ENCODE measurements around the gene HOXB5. TPM values are rescaled to one million over a fixed set of nuclear protein-coding genes. Genes with fewer than 3 reads are reported as not detected.

HOXB5 gene
- total RNA-seq, 1 donor from 2014 or later, result 0.13 TPM

- no peak for DNase-seq
These were observed 46.4 kb downstream of the HOXB5 start for GRCh38 chr17:48546924-48547807.

GRCh38 chr17:48546137-48546923 is 47.2 kb downstream of the HOXB5 start:
- DNase-seq (no peak), ATAC-seq (ENCODE audit: poor library complexity) (no peak)
- intact Hi-C loops (cut with DNase I), result no loop called here

More at GRCh38 chr17:48546924-48547807, 46.4 kb downstream of the HOXB5 start:
- intact Hi-C loops (cut with DNase I), result no loop called here
- ATAC-seq (ENCODE audit: poor library complexity), result no peak

- no peak for DNase-seq
- intact Hi-C loops (cut with DNase I), result no loop called here
- ATAC-seq (ENCODE audit: poor library complexity), result no peak
These were observed 48.0 kb downstream of the HOXB5 start for GRCh38 chr17:48545539-48545938.

GRCh38 chr17:48545022-48545375 is 48.6 kb downstream of the HOXB5 start, which contains the start of gene HOXB2:
TSS of gene HOXB2 (minus strand) at chr17:48545109. CDS start at chr17:48544911, 198 bp downstream.
- no peak for ATAC-seq (ENCODE audit: poor library complexity)
- intact Hi-C loops (cut with DNase I), result no loop called here
- DNase-seq, result peak; percentile 65

- intact Hi-C loops (cut with DNase I), result no loop called here
- DNase-seq, result peak; percentile 91
- ATAC-seq (ENCODE audit: poor library complexity), result peak; percentile 58
These were observed 49.1 kb downstream of the HOXB5 start for GRCh38 chr17:48544349-48545021.

GRCh38 chr17:48543854-48544348 is 49.7 kb downstream of the HOXB5 start:
- ATAC-seq (ENCODE audit: poor library complexity) (peak; percentile 19), DNase-seq (no peak)
- intact Hi-C loops (cut with DNase I), result no loop called here

GRCh38 chr17:48543107-48543853 is 50.3 kb downstream of the HOXB5 start:
- peak; percentile 48 for ATAC-seq (ENCODE audit: poor library complexity)
- intact Hi-C loops (cut with DNase I), result no loop called here
- peak; percentile 64 for DNase-seq

- intact Hi-C loops (cut with DNase I), result no loop called here
- ATAC-seq (ENCODE audit: poor library complexity), result no peak
- DNase-seq, result no peak
These were observed 50.9 kb downstream of the HOXB5 start for GRCh38 chr17:48542698-48543106.

GRCh38 chr17:48542114-48542656 is 51.4 kb downstream of the HOXB5 start:
- no peak for ATAC-seq (ENCODE audit: poor library complexity)
- DNase-seq, result no peak
- intact Hi-C loops (cut with DNase I), result no loop called here

- peak; percentile 81 for DNase-seq
- ATAC-seq (ENCODE audit: poor library complexity), result peak; percentile 73
- intact Hi-C loops (cut with DNase I), result no loop called here
These were observed 51.9 kb downstream of the HOXB5 start for GRCh38 chr17:48541577-48542113.

Small RNA genes within 50 kb of the gene (microRNA-seq; reads per million reads assigned to microRNA genes)
- gene MIR196A1, result not detected

Other genes with a start within 250 kb of the HOXB5 start
- 0.70 TPM for gene SKAP1, start 163.6 kb downstream of the HOXB5 start, total RNA-seq
- gene HOXB1, start 62.8 kb downstream of the HOXB5 start, total RNA-seq, result not detected
- 2.7 TPM for gene HOXB2, start 48.7 kb downstream of the HOXB5 start, total RNA-seq
- 0.75 TPM for gene HOXB4, start 15.4 kb downstream of the HOXB5 start, total RNA-seq
- 1.6 TPM for gene HOXB3, start 3.5 kb downstream of the HOXB5 start, total RNA-seq
- 0.78 TPM for gene HOXB6, start 11.2 kb upstream of the HOXB5 start, total RNA-seq
- 0.22 TPM for gene HOXB7, start 17.2 kb upstream of the HOXB5 start, total RNA-seq
- gene HOXB8, start 21.5 kb upstream of the HOXB5 start, total RNA-seq, result not detected
- gene HOXB9, start 32.6 kb upstream of the HOXB5 start, total RNA-seq, result not detected
- not detected for gene PRAC1, start 128.7 kb upstream of the HOXB5 start, total RNA-seq
- not detected for gene PRAC2, start 129.4 kb upstream of the HOXB5 start, total RNA-seq
- gene HOXB13, start 135.0 kb upstream of the HOXB5 start, total RNA-seq, result not detected
- not detected for gene TTLL6, start 223.4 kb upstream of the HOXB5 start, total RNA-seq
- gene CALCOCO2, start 237.3 kb upstream of the HOXB5 start, total RNA-seq, result 341 TPM

All from Right ventricle myocardium superior (tissue), 1 donor.